HEK293 (cell line): ENCODE data around the gene XPA.

ENCODE experiments used
- CTCF ChIA-PET: fragments of 350-600 bp; formaldehyde crosslinking; extraction: SDS; loops from one replicate; lab custom pipeline; 2021; ENCODE audit warnings: antibody characterized with exemption; lab: Yijun Ruan, JAX
- POLR2A ChIA-PET: fragments of 300-600 bp; formaldehyde crosslinking; extraction: SDS; loops from one replicate; lab custom pipeline; 2020; ENCODE audit warnings: antibody characterized with exemption, inconsistent platforms; lab: Yijun Ruan, JAX
- H3K27ac ChIP-seq: fragments of 200-500 bp; sonication (Bioruptor generic); 2 replicates; pipeline ENCODE4 v1.5.1; 2014; ENCODE audit warnings: low read depth, low read length, control low read depth, inconsistent platforms; ENCODE audit errors: extremely low read depth
- H3K36me3 ChIP-seq, 2 experiments: fragments of 200-500 bp in 1 of 2; sonication (Bioruptor generic) in 1 of 2; 1 replicate in 1 of 2; 2 replicates in 1 of 2; pipeline ENCODE4 v1.5.1; 2014 to 2017; ENCODE audit warnings: inconsistent platforms in 2 of 2, low read length in 2 of 2; ENCODE audit not compliant: control insufficient read depth in 2 of 2, insufficient read depth in 1 of 2
- H3K4me1 ChIP-seq: fragments of 200-500 bp; sonication (Bioruptor generic); 2 replicates; pipeline ENCODE4 v1.5.1; 2014; ENCODE audit warnings: mild to moderate bottlenecking, low read length, inconsistent platforms; ENCODE audit not compliant: control insufficient read depth, insufficient read depth
- H3K4me3 ChIP-seq: 2 replicates; pipeline ENCODE4 v1.5.1; 2011; ENCODE audit warnings: low read depth, mild to moderate bottlenecking, control low read depth, low read length, moderate library complexity
- H3K9me3 ChIP-seq: fragments of 200-500 bp; sonication (Bioruptor generic); 2 replicates; pipeline ENCODE4 v1.5.1; 2014; ENCODE audit warnings: low read depth, low read length, inconsistent platforms; ENCODE audit not compliant: control insufficient read depth, insufficient read depth
- BCL6B ChIP-seq: fragments of 450-650 bp; formaldehyde crosslinking; IDR thresholded peaks from 2 replicates; pipeline ENCODE4 v1.5.1; 2017; ENCODE audit warnings: missing biosample characterization, missing genetic modification characterization
- CTCF ChIP-seq: fragments of 450-650 bp; formaldehyde crosslinking; IDR thresholded peaks from 2 replicates; pipeline ENCODE4 v1.5.1; 2016; ENCODE audit warnings: missing biosample characterization, missing genetic modification characterization
- IKZF3 ChIP-seq: fragments of 450-650 bp; IDR thresholded peaks from 2 replicates; pipeline ENCODE4 v1.5.0; 2018; ENCODE audit warnings: missing biosample characterization, mild to moderate bottlenecking, missing genetic modification characterization, moderate library complexity
- KLF1 ChIP-seq: fragments of 450-650 bp; formaldehyde crosslinking; IDR thresholded peaks from 2 replicates; pipeline ENCODE4 v1.5.1; 2016; ENCODE audit warnings: missing biosample characterization, missing genetic modification characterization
- SALL2 ChIP-seq: fragments of 450-650 bp; formaldehyde crosslinking; IDR thresholded peaks from 2 replicates; pipeline ENCODE4 v1.5.0; 2017; ENCODE audit warnings: missing biosample characterization, mild to moderate bottlenecking, missing genetic modification characterization, borderline replicate concordance
- TRIM28 ChIP-seq: IDR thresholded peaks from 2 replicates; pipeline ENCODE4 v1.6.1; 2011; ENCODE audit warnings: low read length, control low read depth, borderline replicate concordance
- ZBTB21 ChIP-seq: fragments of 450-650 bp; formaldehyde crosslinking; IDR thresholded peaks from 2 replicates; pipeline ENCODE4 v1.5.1; 2017; ENCODE audit warnings: missing biosample characterization, missing genetic modification characterization
- ZNF302 ChIP-seq: fragments of 450-650 bp; formaldehyde crosslinking; IDR thresholded peaks from 2 replicates; pipeline ENCODE4 v1.5.1; 2016; ENCODE audit warnings: missing biosample characterization, missing genetic modification characterization, low read depth
- ZNF416 ChIP-seq: fragments of 450-650 bp; formaldehyde crosslinking; IDR thresholded peaks from 2 replicates; pipeline ENCODE4 v1.5.1; 2016; ENCODE audit warnings: missing biosample characterization, missing genetic modification characterization
- ZNF48 ChIP-seq: fragments of 450-650 bp; formaldehyde crosslinking; IDR thresholded peaks from 2 replicates; pipeline ENCODE4 v1.5.1; 2016; ENCODE audit warnings: missing biosample characterization, missing genetic modification characterization
- ZNF560 ChIP-seq: fragments of 450-650 bp; formaldehyde crosslinking; IDR thresholded peaks from 2 replicates; pipeline ENCODE4 v1.5.1; 2017; ENCODE audit warnings: missing biosample characterization, missing genetic modification characterization, borderline replicate concordance
- ZNF561 ChIP-seq: fragments of 450-650 bp; IDR thresholded peaks from 2 replicates; pipeline ENCODE4 v1.5.1; 2018; ENCODE audit warnings: missing biosample characterization, missing genetic modification characterization, borderline replicate concordance
- ZNF623 ChIP-seq: fragments of 450-650 bp; formaldehyde crosslinking; IDR thresholded peaks from 2 replicates; pipeline ENCODE4 v1.5.1; 2016; ENCODE audit warnings: missing biosample characterization, missing genetic modification characterization
- ZNF664 ChIP-seq: fragments of 450-650 bp; formaldehyde crosslinking; IDR thresholded peaks from 2 replicates; pipeline ENCODE4 v1.5.1; 2016; ENCODE audit warnings: missing biosample characterization, missing genetic modification characterization
- ZNF791 ChIP-seq: fragments of 450-650 bp; formaldehyde crosslinking; IDR thresholded peaks from 2 replicates; pipeline ENCODE4 v1.5.1; 2016; ENCODE audit warnings: missing biosample characterization, missing genetic modification characterization
- TF ChIP-seq, protein P1 (sequence below): fragments of 450-650 bp; formaldehyde crosslinking; IDR thresholded peaks from 2 replicates; pipeline ENCODE4 v1.5.1; 2016; ENCODE audit warnings: missing biosample characterization, missing genetic modification characterization
- TF ChIP-seq, protein P2 (sequence below): IDR thresholded peaks from 2 replicates; pipeline ENCODE4 v1.6.1; 2011; ENCODE audit warnings: mild to moderate bottlenecking, low read depth, low read length, borderline replicate concordance
- TF ChIP-seq, protein P3 (sequence below): fragments of 450-650 bp; formaldehyde crosslinking; IDR thresholded peaks from 2 replicates; pipeline ENCODE4 v1.5.1; 2016; ENCODE audit warnings: missing biosample characterization, missing genetic modification characterization
- TF ChIP-seq, protein P4 (sequence below): fragments of 450-650 bp; formaldehyde crosslinking; IDR thresholded peaks from 2 replicates; pipeline ENCODE4 v1.5.1; 2017; ENCODE audit warnings: missing biosample characterization, missing genetic modification characterization
- TF ChIP-seq, protein P5 (sequence below): fragments of 450-650 bp; formaldehyde crosslinking; IDR thresholded peaks from 2 replicates; pipeline ENCODE4 v1.5.1; 2016; ENCODE audit warnings: missing biosample characterization, missing genetic modification characterization

XPA gene

GRCh38 chr9:97726716-97727115 lies 29.6 kb upstream of the XPA start:
- Histone ChIP-seq H3K4me3 (no peak overlapping the region), H3K4me1 (no peaks in the 10 kb centered on the region), H3K9me3 (no peaks in the 10 kb centered on the region), H3K27ac (no peak overlapping the region), H3K36me3 (no peaks in the 10 kb centered on the region)
- CTCF ChIA-PET: interaction anchor here (1.2 kb wide), 1 partner anchor 175 kb away, joined by 7 read pairs; no protein-coding TSS in a partner anchor
- POLR2A ChIA-PET: interaction anchor here (0.6 kb wide), 1 partner anchor 55 kb away, joined by 4 read pairs; no protein-coding TSS in a partner anchor
- TF ChIP-seq ZNF416 (tag by site-specific recombination) (no peak), ZNF791 (no peak), ZNF560 (tag by site-specific recombination) (no peak), ZBTB21 (tag by site-specific recombination) (no peak), BCL6B (no peak), KLF1 (tag by site-specific recombination) (no peak), ZNF623 (tag by site-specific recombination) (no peak), ZNF302 (tag by site-specific recombination) (no peak), SALL2 (tag by site-specific recombination) (no peak), ZNF664 (no peak), TRIM28 (no peak), CTCF (tag by site-specific recombination) (no peak), ZNF48 (tag by site-specific recombination) (no peak), IKZF3 (tag by site-specific recombination) (no peak), ZNF561 (tag by site-specific recombination) (no peak)
- TF ChIP-seq, protein P1, sequence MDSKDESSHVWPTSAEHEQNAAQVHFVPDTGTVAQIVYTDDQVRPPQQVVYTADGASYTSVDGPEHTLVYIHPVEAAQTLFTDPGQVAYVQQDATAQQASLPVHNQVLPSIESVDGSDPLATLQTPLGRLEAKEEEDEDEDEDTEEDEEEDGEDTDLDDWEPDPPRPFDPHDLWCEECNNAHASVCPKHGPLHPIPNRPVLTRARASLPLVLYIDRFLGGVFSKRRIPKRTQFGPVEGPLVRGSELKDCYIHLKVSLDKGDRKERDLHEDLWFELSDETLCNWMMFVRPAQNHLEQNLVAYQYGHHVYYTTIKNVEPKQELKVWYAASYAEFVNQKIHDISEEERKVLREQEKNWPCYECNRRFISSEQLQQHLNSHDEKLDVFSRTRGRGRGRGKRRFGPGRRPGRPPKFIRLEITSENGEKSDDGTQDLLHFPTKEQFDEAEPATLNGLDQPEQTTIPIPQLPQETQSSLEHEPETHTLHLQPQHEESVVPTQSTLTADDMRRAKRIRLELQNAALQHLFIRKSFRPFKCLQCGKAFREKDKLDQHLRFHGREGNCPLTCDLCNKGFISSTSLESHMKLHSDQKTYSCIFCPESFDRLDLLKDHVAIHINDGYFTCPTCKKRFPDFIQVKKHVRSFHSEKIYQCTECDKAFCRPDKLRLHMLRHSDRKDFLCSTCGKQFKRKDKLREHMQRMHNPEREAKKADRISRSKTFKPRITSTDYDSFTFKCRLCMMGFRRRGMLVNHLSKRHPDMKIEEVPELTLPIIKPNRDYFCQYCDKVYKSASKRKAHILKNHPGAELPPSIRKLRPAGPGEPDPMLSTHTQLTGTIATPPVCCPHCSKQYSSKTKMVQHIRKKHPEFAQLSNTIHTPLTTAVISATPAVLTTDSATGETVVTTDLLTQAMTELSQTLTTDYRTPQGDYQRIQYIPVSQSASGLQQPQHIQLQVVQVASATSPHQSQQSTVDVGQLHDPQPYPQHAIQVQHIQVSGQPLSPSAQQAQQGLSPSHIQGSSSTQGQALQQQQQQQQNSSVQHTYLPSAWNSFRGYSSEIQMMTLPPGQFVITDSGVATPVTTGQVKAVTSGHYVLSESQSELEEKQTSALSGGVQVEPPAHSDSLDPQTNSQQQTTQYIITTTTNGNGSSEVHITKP (tag by site-specific recombination): no peak
- TF ChIP-seq, protein P2, sequence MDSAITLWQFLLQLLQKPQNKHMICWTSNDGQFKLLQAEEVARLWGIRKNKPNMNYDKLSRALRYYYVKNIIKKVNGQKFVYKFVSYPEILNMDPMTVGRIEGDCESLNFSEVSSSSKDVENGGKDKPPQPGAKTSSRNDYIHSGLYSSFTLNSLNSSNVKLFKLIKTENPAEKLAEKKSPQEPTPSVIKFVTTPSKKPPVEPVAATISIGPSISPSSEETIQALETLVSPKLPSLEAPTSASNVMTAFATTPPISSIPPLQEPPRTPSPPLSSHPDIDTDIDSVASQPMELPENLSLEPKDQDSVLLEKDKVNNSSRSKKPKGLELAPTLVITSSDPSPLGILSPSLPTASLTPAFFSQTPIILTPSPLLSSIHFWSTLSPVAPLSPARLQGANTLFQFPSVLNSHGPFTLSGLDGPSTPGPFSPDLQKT: no peak
- TF ChIP-seq, protein P3, sequence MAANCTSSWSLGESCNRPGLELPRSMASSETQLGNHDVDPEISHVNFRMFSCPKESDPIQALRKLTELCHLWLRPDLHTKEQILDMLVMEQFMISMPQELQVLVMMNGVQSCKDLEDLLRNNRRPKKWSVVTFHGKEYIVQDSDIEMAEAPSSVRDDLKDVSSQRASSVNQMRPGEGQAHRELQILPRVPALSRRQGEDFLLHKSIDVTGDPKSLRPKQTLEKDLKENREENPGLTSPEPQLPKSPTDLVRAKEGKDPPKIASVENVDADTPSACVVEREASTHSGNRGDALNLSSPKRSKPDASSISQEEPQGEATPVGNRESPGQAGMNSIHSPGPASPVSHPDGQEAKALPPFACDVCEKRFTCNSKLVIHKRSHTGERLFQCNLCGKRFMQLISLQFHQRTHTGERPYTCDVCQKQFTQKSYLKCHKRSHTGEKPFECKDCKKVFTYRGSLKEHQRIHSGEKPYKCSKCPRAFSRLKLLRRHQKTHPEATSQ: no peak
- TF ChIP-seq, protein P4, sequence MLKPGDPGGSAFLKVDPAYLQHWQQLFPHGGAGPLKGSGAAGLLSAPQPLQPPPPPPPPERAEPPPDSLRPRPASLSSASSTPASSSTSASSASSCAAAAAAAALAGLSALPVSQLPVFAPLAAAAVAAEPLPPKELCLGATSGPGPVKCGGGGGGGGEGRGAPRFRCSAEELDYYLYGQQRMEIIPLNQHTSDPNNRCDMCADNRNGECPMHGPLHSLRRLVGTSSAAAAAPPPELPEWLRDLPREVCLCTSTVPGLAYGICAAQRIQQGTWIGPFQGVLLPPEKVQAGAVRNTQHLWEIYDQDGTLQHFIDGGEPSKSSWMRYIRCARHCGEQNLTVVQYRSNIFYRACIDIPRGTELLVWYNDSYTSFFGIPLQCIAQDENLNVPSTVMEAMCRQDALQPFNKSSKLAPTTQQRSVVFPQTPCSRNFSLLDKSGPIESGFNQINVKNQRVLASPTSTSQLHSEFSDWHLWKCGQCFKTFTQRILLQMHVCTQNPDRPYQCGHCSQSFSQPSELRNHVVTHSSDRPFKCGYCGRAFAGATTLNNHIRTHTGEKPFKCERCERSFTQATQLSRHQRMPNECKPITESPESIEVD (tag by site-specific recombination): no peak
- TF ChIP-seq, protein P5, sequence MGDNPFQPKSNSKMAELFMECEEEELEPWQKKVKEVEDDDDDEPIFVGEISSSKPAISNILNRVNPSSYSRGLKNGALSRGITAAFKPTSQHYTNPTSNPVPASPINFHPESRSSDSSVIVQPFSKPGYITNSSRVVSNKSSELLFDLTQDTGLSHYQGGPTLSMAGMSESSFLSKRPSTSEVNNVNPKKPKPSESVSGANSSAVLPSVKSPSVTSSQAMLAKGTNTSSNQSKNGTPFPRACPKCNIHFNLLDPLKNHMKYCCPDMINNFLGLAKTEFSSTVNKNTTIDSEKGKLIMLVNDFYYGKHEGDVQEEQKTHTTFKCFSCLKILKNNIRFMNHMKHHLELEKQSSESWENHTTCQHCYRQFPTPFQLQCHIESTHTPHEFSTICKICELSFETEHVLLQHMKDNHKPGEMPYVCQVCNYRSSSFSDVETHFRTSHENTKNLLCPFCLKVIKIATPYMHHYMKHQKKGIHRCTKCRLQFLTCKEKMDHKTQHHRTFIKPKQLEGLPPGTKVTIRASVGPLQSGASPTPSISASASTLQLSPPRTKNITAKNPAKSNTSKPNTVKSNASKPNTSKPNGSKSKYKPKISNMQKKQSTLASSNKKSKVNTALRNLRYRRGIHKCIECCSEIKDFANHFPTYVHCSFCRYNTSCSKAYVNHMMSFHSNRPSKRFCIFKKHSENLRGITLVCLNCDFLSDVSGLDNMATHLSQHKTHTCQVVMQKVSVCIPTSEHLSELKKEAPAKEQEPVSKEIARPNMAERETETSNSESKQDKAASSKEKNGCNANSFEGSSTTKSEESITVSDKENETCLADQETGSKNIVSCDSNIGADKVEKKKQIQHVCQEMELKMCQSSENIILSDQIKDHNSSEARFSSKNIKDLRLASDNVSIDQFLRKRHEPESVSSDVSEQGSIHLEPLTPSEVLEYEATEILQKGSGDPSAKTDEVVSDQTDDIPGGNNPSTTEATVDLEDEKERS (tag by site-specific recombination): no peak
